GM19238 (cell line): Measurements from ENCODE around the gene HOMER3.
"Not testable (repeated sequence)": the region's sequence is repeated elsewhere in the genome, so short reads cannot be mapped to it uniquely, and the experiment has no call there.

Experiments used
- DNase-seq: peaks from one replicate; pipeline ENCODE4 v3.0.0; 2011; ENCODE audit warnings: low spot score; ENCODE audit not compliant: insufficient read length

HOMER3 gene

DNA sequence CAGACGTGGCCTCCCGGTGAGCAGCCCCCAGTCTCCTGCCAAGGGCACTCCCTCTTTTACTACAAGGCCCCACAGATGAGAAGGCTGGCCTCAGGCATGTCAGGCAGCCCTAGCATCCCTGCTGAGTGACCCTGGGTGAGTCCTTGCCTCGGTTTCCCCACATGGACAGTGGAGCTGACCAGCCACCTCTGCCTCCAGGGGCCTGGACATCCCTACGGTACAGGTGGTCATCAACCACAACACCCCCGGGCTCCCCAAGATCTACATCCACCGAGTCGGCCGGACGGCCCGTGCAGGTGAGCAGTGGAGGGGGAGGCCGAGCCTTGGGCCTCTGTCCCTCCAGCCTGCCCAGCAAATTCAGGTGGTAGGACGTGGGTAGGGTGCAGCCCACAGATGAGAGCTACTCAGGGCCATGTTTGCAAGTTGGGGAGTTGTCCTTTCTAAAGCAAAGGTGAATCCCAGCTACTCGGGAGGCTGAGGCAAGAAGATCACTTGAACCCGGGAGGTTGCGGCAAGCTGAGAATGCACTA is 16.3 kb downstream of the HOMER3 start:
- no peak for DNase-seq

- no peak for DNase-seq
Observed at GRCh38 chr19:18922228-18922985, 18.6 kb downstream of the HOMER3 start.

- no peak for DNase-seq
Observed at GRCh38 chr19:18921593-18921992, 19.4 kb downstream of the HOMER3 start.

- DNase-seq, result no peak
Observed at GRCh38 chr19:18920400-18920799, 20.6 kb downstream of the HOMER3 start.

DNA sequence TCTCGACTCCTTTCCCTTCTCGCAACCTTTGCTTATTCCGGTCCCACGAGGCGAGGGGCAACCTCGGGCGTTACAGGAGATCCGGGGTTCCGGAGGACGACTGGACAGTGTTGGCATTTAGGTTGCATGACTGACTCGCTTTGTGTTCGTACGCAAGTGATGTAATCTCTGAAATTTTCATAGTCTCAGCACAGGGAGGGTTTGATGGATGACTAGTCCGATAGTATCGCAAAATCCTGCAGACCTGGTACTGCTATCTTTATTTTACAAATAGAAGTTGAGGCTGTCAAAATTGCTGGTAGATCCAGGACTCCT is 21.2 kb downstream of the HOMER3 start:
- no peak for DNase-seq

GRCh38 chr19:18919086-18919899 is 21.7 kb downstream of the HOMER3 start, which contains the start of the genes COPE and DDX49:
COPE (minus strand) TSS chr19:18919387; CDS start chr19:18919348, 39 bp downstream.
DDX49 (plus strand) TSS chr19:18919715; CDS start chr19:18919742, 27 bp downstream.
- peak; percentile 99 for DNase-seq

- not testable (repeated sequence) for DNase-seq
Observed at GRCh38 chr19:18917593-18917992, 23.4 kb downstream of the HOMER3 start.

DNA sequence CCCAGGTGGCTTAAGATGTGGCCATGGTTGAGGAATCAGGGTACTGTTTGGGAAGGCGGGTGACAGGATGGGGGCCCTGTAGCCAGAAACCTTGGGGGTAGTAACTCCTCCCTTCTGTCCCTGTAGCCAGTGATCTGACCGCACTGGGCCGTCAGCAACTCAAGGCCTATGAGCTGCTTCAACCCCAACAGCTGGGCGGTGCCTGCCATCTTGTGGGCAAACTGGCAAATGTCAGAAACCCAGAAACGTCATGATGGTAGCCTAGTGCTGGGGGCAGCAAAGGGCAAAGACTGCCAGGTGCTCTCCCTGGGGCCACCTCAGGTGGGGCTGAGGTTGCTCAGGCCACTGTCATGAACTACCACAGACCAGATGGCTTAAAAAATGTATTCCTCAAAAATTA is 25.4 kb downstream of the HOMER3 start:
- no peak for DNase-seq

GRCh38 chr19:18913466-18913865 is 27.6 kb downstream of the HOMER3 start:
- no peak for DNase-seq

- DNase-seq, result no peak
Observed at GRCh38 chr19:18912933-18913332, 28.1 kb downstream of the HOMER3 start.

DNA sequence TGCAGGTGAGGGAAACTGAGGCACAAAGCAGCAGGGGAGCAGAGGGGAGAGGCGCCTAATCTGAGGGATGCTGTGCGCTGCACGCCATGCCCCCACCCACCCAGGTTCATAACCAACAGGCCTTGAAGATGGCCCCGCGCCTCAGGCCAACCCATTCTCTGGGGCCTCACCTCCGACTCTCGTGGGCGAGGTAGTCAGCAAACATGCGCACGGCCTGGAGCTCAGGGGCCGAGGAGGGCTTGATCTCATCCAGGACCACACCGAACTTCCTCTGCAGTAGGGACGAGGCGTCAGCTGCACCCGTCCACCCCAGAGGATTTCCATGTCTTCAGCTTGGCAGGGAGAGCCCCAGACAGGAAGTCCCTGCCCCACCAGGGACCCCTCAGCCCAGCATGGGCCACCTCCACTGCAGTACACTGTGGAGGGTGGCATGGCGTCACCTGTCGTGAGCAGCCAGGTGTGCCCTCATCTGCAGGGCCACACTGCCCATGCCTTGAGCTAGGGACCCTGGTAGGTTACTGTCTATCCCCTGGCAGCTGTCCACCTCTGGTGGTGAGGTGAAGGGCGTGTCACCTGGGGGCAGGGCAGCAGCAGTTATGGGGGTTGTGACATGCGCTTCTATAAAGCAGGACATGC is 30.1 kb downstream of the HOMER3 start:
- DNase-seq, result no peak

DNA sequence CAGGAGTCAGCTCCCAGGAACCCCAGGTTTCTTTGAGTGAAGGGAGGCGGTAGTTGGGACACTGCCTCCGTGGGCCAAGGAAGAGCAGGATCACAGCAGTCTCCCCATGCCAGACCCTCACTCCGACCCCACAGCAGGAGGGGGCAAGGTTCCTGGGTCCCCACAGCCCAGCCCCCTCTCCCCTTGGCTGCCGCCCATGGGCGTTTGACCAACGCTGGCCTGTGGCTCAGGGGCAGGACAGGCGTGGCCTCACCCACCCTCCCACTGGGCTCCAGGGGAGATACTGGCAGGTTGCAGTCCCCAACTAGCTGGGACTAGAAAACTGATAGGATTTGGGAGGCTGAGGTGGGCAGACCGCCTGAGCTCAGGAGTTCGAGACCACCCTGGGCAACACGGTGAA is 31.0 kb downstream of the HOMER3 start:
- no peak for DNase-seq

DNA sequence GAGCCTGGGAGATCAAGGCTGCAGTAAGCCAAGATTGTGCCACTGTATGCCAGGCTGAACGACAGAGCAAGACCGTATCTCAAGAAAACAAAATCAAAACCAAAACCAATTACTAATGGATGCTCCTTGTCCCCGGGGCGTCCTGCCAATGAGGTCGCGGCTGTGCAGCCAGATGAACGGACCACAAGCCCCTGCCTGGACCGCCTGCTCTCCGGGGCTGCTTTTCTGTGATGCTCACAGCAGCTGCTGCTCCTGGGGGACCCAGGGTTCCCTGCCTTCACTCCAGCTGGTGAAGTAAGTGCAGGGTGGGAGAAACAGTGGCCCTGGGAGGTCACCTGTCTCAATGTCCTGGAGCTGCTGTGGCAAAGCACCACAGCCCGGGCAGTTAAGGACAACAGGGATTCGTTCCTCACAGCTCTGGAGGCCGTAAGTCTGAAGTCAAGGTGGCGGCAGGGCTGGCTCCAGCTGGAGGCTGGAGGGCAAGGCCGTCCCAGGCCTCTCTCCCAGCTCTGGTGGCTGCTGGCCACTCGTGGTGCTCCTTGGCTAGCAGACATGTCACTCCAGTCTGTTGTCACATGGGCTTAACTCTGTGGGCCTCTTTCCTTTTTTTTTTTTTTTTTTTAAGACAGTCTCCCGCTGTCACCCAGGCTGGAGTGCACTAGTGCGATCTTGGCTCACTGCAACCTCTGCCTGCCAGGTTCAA is 31.9 kb downstream of the HOMER3 start:
- DNase-seq, result no peak

- DNase-seq, result no peak
Observed at GRCh38 chr19:18906605-18907519, 34.2 kb downstream of the HOMER3 start.

GRCh38 chr19:18905513-18906236 is 35.3 kb downstream of the HOMER3 start:
- DNase-seq, result no peak

DNA sequence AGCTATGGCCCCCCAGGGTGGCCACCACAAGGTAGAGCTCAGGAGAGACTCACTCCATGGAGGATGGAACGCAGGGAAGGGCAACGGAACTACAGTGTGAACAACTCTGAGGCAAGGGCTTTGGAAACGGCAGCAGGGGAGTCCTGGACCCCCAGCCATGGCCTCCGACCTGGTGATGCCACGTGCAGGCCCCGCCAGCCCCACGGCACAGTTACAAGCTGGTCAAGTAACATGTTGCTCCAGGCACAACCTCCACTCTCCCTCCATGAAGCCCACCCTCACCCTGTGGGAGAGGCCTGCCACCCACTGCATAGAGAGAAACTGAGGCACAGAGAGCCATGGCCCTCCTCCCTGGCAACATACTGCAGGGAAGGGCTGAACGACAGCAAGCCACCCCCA is 36.0 kb downstream of the HOMER3 start:
- DNase-seq, result no peak

DNA sequence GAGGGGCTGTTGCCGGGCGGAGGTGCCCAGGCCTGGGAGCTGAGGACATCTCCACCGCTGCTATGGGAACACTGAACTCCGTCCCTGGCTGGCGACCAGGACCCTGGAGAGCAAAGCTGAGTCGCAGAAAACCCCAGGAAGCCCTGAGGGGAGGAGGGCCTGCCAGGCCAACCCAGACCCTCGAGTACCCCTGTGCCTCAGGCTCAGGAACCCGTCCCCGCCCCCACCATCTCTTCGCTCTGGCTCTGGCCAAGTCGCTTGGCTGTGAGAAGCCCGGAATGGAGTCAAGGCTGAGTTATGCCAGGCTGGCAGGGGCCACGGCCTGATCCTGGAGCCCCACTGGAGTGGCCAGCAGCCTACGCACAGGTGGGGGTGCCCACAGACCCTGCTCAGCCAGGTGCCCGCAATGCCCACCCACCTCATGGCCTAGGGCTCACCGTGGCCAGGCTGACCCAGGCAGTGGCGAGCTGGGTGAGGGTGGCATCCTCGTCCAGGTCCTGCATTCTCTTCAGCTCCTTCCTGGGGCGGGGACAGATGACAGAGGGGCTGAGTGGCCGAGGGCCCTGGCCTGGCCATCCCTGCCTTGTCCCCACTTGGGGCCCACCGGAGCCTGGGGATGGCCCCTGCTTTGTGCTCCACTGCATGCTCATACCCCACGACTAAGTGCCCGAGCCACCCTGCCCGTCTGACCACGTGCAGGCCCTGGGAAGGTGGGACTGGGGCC is 36.5 kb downstream of the HOMER3 start:
- DNase-seq, result no peak

DNA sequence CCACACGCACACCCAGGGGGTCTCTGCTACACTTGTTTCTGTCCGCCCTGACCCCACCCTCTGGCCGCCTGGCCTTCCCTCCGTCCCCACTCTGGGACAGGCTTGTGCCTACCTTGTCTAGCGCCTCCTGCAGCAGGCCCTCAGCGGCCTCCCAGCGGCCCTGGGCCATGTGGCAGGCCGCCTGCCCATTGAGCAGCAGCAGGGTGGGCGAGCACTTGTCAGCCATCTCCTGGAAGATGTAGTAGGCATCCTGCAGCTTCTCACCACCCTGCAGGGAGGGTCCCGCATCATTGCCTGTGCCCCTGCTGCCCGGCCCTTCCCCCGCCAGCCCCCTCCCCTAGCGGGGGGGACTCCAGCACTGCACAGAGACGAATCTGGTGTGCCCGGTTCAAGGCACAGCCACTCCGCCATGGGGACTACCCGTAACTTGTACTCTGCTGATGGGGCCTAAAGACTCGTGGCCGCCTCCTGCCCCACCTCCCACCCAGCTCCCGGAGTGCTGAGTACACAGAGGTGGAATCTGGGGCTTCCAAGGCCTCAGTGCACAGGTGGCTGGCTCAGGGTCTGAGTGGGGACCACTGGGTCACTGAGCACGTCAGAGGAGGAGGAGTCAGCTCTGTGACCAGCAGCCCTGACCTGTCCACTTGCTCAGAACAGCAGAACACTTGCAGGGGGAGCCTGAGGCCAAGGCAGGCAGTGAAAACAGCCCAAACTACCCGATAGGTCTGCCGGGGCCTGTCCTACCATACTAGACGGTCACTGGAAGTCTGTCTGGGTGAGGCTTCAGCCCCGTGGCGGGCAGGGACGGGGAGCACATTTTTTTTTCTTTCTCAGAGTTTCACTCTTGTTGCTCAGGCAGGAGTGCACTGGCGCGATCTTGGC is 37.6 kb downstream of the HOMER3 start:
- DNase-seq, result no peak
